H1 (cell line): ENCODE measurements around the gene RAB26. TPM values are rescaled to one million over a fixed set of nuclear protein-coding genes. Genes with fewer than 3 reads are reported as not detected.

Experiments
- CTCF ChIA-PET: fragments of 300-600 bp; sonication (Branson Sonifier 250); formaldehyde crosslinking; loops from one replicate; lab custom pipeline; 2021; ENCODE audit not compliant: partially characterized antibody; lab: Charles Lee
- POLR2A ChIA-PET: fragments of 300-600 bp; sonication (Branson Sonifier 250); formaldehyde crosslinking; loops from one replicate; lab custom pipeline; 2021; ENCODE audit warnings: inconsistent platforms; ENCODE audit not compliant: partially characterized antibody; lab: Charles Lee
- DNase-seq, 2 experiments: peaks; one replicate each; pipeline versions ENCODE4 v3.0.0 to v3.0.0-alpha.2; 2010 to 2022; ENCODE audit warnings: low spot score in 2 of 2, low read depth in 1 of 2, mixed read lengths in 1 of 2
- FAIRE-seq: peaks from 2 replicates; lab custom pipeline; 2011; peaks lifted over from hg19 to GRCh38; lab: Jason Lieb, UNC
- H2AFZ ChIP-seq: 2 replicates; pipeline ENCODE4 v1.8.1; 2012; ENCODE audit warnings: low read length, inconsistent platforms
- H2AK5ac ChIP-seq: 2 replicates; pipeline ENCODE4 v1.6.1; 2013; ENCODE audit warnings: low read depth, low read length
- H2BK120ac ChIP-seq: replicated peaks from 2 replicates; pipeline ENCODE3; 2013; ENCODE audit warnings: low read depth, low read length, inconsistent platforms
- H2BK12ac ChIP-seq: 2 replicates; pipeline ENCODE4 v1.6.1; 2013; ENCODE audit warnings: low read depth, low read length
- H2BK15ac ChIP-seq: 2 replicates; pipeline ENCODE4 v1.6.1; 2013; ENCODE audit warnings: low read length
- H2BK20ac ChIP-seq: 2 replicates; pipeline ENCODE4 v1.6.1; 2013; ENCODE audit warnings: low read length
- H2BK5ac ChIP-seq: 2 replicates; pipeline ENCODE4 v1.6.1; 2013; ENCODE audit warnings: low read depth, low read length
- H3K14ac ChIP-seq: 2 replicates; pipeline ENCODE4 v1.6.1; 2013; ENCODE audit warnings: inconsistent platforms; ENCODE audit not compliant: insufficient read length
- H3K18ac ChIP-seq: 2 replicates; pipeline ENCODE4 v1.6.1; 2013; ENCODE audit warnings: low read length; ENCODE audit errors: extremely low read depth
- H3K23ac ChIP-seq: 2 replicates; pipeline ENCODE4 v1.6.1; 2013; ENCODE audit warnings: inconsistent platforms; ENCODE audit not compliant: insufficient read length
- H3K23me2 ChIP-seq: 2 replicates; pipeline ENCODE4 v1.6.1; 2013; ENCODE audit warnings: low read depth, low read length
- H3K27ac ChIP-seq: 2 replicates; pipeline ENCODE4 v1.6.1; 2011; ENCODE audit warnings: low read depth, low read length, inconsistent platforms
- H3K27me3 ChIP-seq, 4 experiments: replicated peaks in 1 of 4; 1 replicate in 1 of 4; 2 replicates in 3 of 4; pipeline versions ENCODE4 v1.6.1 to v1.8.1; 2011 to 2013; ENCODE audit warnings: low read length in 3 of 4, mild to moderate bottlenecking in 3 of 4, inconsistent platforms in 2 of 4, mixed read lengths in 2 of 4, moderate library complexity in 1 of 4; ENCODE audit not compliant: control insufficient read depth in 3 of 4, insufficient read depth in 3 of 4; ENCODE audit errors: extremely low read depth in 1 of 4
- H3K36me3 ChIP-seq, 4 experiments: 2 replicates each; pipeline versions ENCODE4 v1.6.1 to v1.8.1; 2011 to 2013; ENCODE audit warnings: mild to moderate bottlenecking in 4 of 4, low read length in 3 of 4, moderate library complexity in 2 of 4, control low read depth in 1 of 4, inconsistent platforms in 1 of 4; ENCODE audit not compliant: insufficient read depth in 4 of 4, control insufficient read depth in 2 of 4
- H3K4ac ChIP-seq: replicated peaks from 2 replicates; pipeline ENCODE3; 2013; ENCODE audit warnings: low read length, low read depth, mixed read lengths, inconsistent platforms; ENCODE audit not compliant: insufficient read length
- H3K4me1 ChIP-seq, 4 experiments: replicated peaks in 1 of 4; 1 replicate in 1 of 4; 2 replicates in 3 of 4; pipeline versions ENCODE4 v1.6.1 to v1.8.1; 2011 to 2013; ENCODE audit warnings: low read length in 3 of 4, inconsistent platforms in 2 of 4, mixed read lengths in 1 of 4; ENCODE audit not compliant: insufficient read depth in 4 of 4, control insufficient read depth in 3 of 4
- H3K4me2 ChIP-seq, 2 experiments: 2 replicates each; pipeline versions ENCODE4 v1.6.1 to v1.8.1; 2011 to 2013; ENCODE audit warnings: low read depth in 2 of 2, low read length in 2 of 2, control low read depth in 1 of 2, inconsistent platforms in 1 of 2, mild to moderate bottlenecking in 1 of 2; ENCODE audit not compliant: insufficient read depth in 1 of 2
- H3K4me3 ChIP-seq, 4 experiments: fragments of 200-600, 300-600 bp in 1 of 4; sonication (generic), shearing (Covaris generic), sonication (Bioruptor Twin) in 1 of 4; 2 replicates each; pipeline versions ENCODE4 v1.5.1 to v1.8.1; 2011 to 2016; ENCODE audit warnings: low read length in 4 of 4, low read depth in 3 of 4, control low read depth in 2 of 4, inconsistent platforms in 2 of 4, mild to moderate bottlenecking in 2 of 4, mixed read lengths in 1 of 4, moderate library complexity in 1 of 4; ENCODE audit not compliant: insufficient read depth in 2 of 4; ENCODE audit errors: extremely low read depth in 1 of 4
- H3K56ac ChIP-seq: replicated peaks from 2 replicates; pipeline ENCODE3; 2013; ENCODE audit warnings: low read depth, mild to moderate bottlenecking, mixed read lengths, low read length, inconsistent platforms; ENCODE audit not compliant: insufficient read length
- H3K79me1 ChIP-seq: 2 replicates; pipeline ENCODE4 v1.6.1; 2013; ENCODE audit warnings: low read depth, low read length, control low read depth
- H3K79me2 ChIP-seq, 2 experiments: 2 replicates each; pipeline versions ENCODE4 v1.6.1 to v1.8.1; 2012 to 2013; ENCODE audit warnings: low read length in 2 of 2, mild to moderate bottlenecking in 2 of 2, inconsistent platforms in 1 of 2; ENCODE audit not compliant: insufficient read depth in 2 of 2, control insufficient read depth in 1 of 2
- H3K9ac ChIP-seq, 4 experiments: replicated peaks in 1 of 4; 1 replicate in 1 of 4; 2 replicates in 3 of 4; pipeline versions ENCODE4 v1.6.1 to v1.8.1; 2011 to 2013; ENCODE audit warnings: low read depth in 3 of 4, low read length in 3 of 4, control low read depth in 2 of 4, mild to moderate bottlenecking in 2 of 4, moderate library complexity in 2 of 4, inconsistent platforms in 1 of 4; ENCODE audit errors: extremely low read depth in 1 of 4
- H3K9me3 ChIP-seq, 2 experiments: 2 replicates each; pipeline versions ENCODE4 v1.6.1 to v1.8.1; 2012 to 2013; ENCODE audit warnings: mild to moderate bottlenecking in 2 of 2, moderate library complexity in 2 of 2, control low read depth in 1 of 2, inconsistent platforms in 1 of 2, low read depth in 1 of 2, low read length in 1 of 2, mixed read lengths in 1 of 2; ENCODE audit not compliant: insufficient read depth in 2 of 2
- H4K20me1 ChIP-seq, 2 experiments: replicated peaks in 1 of 2; 2 replicates each; pipeline versions ENCODE3 to v1.8.1; 2011 to 2013; ENCODE audit warnings: inconsistent platforms in 2 of 2, low read length in 2 of 2, mild to moderate bottlenecking in 1 of 2; ENCODE audit not compliant: insufficient read depth in 2 of 2, control insufficient read depth in 1 of 2
- H4K5ac ChIP-seq: 2 replicates; pipeline ENCODE4 v1.6.1; 2013; ENCODE audit warnings: low read length, low read depth, mixed read lengths, inconsistent platforms; ENCODE audit not compliant: insufficient read length
- H4K8ac ChIP-seq: 2 replicates; pipeline ENCODE4 v1.8.0; 2013; ENCODE audit warnings: mild to moderate bottlenecking, moderate library complexity, low read length, inconsistent platforms; ENCODE audit not compliant: insufficient read depth; ENCODE audit errors: extremely low read depth
- H4K91ac ChIP-seq: replicated peaks from 2 replicates; pipeline ENCODE3; 2013; ENCODE audit warnings: low read length, mixed read lengths, inconsistent platforms; ENCODE audit not compliant: insufficient read length
- CEBPB ChIP-seq: IDR thresholded peaks from 2 replicates; pipeline ENCODE4 v1.6.1; 2012; ENCODE audit warnings: low read depth, low read length
- KDM4A ChIP-seq: IDR thresholded peaks from one replicate; pipeline ENCODE4 v1.7.1; 2012; ENCODE audit warnings: low read depth, mild to moderate bottlenecking, moderate library complexity, low read length, inconsistent platforms; ENCODE audit not compliant: severe bottlenecking
- MAFK ChIP-seq: IDR thresholded peaks from 2 replicates; pipeline ENCODE4 v1.6.1; 2012; ENCODE audit warnings: low read depth, mild to moderate bottlenecking, improper control_type of control experiment, low read length
- SRF ChIP-seq: IDR thresholded peaks from 2 replicates; pipeline ENCODE4 v1.6.1; 2011; ENCODE audit warnings: mild to moderate bottlenecking, low read depth, low read length, moderate library complexity
- ZNF274 ChIP-seq: IDR thresholded peaks from 2 replicates; pipeline ENCODE4 v1.7.0; 2012; ENCODE audit warnings: low read length, borderline replicate concordance; ENCODE audit errors: extremely low read depth
- WGBS, 2 experiments: shearing (Covaris generic) in 1 of 2; methylation state at CpG; one replicate each; pipeline versions ENCODE4 v1.1.6 to v1.1.7; 2013 to 2015; ENCODE audit warnings: low lambda C conversion rate in 2 of 2, mixed read lengths in 2 of 2, inconsistent platforms in 1 of 2, low coverage in 1 of 2, missing lambda C conversion rate in 1 of 2; ENCODE audit not compliant: insufficient replicate concordance in 2 of 2, insufficient coverage in 1 of 2, insufficient read length in 1 of 2; ENCODE audit errors: extremely low coverage in 1 of 2, missing lambda C conversion rate in 1 of 2; 5-methylcytosine and 5-hydroxymethylcytosine counted together
- polyA plus RNA-seq, 7 experiments: library from polyadenylated mRNA; depleted of rRNA in 3 of 7; stranded (reverse) in 5 of 7; unstranded in 2 of 7; fragments of >200 nt in 5 of 7; fragments of 200-250 nt in 2 of 7; gene quantifications; 1 replicate in 5 of 7; 2 replicates in 1 of 7; 4 replicates in 1 of 7; pipeline versions ENCODE4 v1.2.1 to v1.2.3, GENCODE V29; 2011 to 2013; ENCODE audit warnings: missing spikeins in 2 of 7, mixed read lengths in 2 of 7
- total RNA-seq: library from RNA; stranded (reverse); fragmentation: NEBNext Ultra II Directional; extraction: Animal tissue kit (Norgen Biotek cat#: 25700); gene quantifications from 2 replicates; pipeline ENCODE4 v1.2.1, GENCODE V29; 2021

Gene RAB26
- total and polyA plus RNA-seq, 2 of the 8 experiments (the other 6 are each of a cell fraction or from before 2014, with no cell fraction given): 4.3 to 5.4 TPM

- 93% methylated on average over 22 of the region's 29 CpGs; no CpG with 5 or more reads in 1 of the 2 experiments for WGBS, 2 experiments
- Histone ChIP-seq H2BK12ac (no peak overlapping the region), H3K4me2 (no peak overlapping the region), H3K27me3 (no peaks in the 10 kb centered on the region), H3K36me3 (peaks cover 24 to 68% (median 42%) of the 10 kb centered on the region in 4 experiments), H2BK5ac (no peak overlapping the region), H3K9ac (no peak overlapping the region), H3K4ac (no peak overlapping the region), H3K4me1 (no peaks in the 10 kb centered on the region; a peak in 1 of 7 replicates), H3K18ac (no peak overlapping the region), H2BK20ac (no peak overlapping the region), H2AFZ (no peak overlapping the region), H4K20me1 (peaks cover 2 to 32% of the 10 kb centered on the region in 2 experiments), H2BK15ac (no peak overlapping the region), H3K23ac (no peak overlapping the region), H4K8ac (no peak overlapping the region), H4K91ac (no peak overlapping the region), H3K9me3 (no peaks in the 10 kb centered on the region), H3K14ac (no peak overlapping the region), H2BK120ac (no peak overlapping the region), H2AK5ac (no peak overlapping the region), H3K79me2 (no peaks in the 10 kb centered on the region), H3K4me3 (no peak overlapping the region), H3K79me1 (0 out of 2 replicates have a peak, but pooled peaks cover 2% of the 10 kb centered on the region), H3K27ac (no peak overlapping the region), H3K56ac (no peak overlapping the region), H3K23me2 (no peaks in the 10 kb centered on the region), H4K5ac (no peak overlapping the region)
- no peak for DNase-seq
- POLR2A ChIA-PET: interaction anchor here (0.8 to 13.5 kb wide), 11 partner anchors 8 to 145 kb away, joined by 3 to 312 read pairs (median 3); partner anchors contain the start of genes MLST8 and TRAF7
- no peak for FAIRE-seq
- TF ChIP-seq MAFK: no peak
- no peak for TF ChIP-seq SRF
- TF ChIP-seq ZNF274: no peak
- TF ChIP-seq KDM4A: no peak
- no peak for TF ChIP-seq CEBPB
- CTCF ChIA-PET: no interaction called here
Measured at GRCh38 chr16:2172688-2173335, 24.4 kb downstream of the RAB26 start.
